DND-41 (cell line): ENCODE measurements around the gene PSEN1.

Source experiments
- EZH2 ChIP-seq: IDR thresholded peaks from 3 replicates; pipeline ENCODE4 v1.6.1; 2012; ENCODE audit warnings: borderline replicate concordance, low read depth, mild to moderate bottlenecking, moderate library complexity, low read length, inconsistent platforms; ENCODE audit not compliant: severe bottlenecking
- TF ChIP-seq, protein P1 (sequence below): IDR thresholded peaks from 2 replicates; pipeline ENCODE4 v1.5.1; 2012; ENCODE audit warnings: borderline replicate concordance, low read length, moderate library complexity, mild to moderate bottlenecking; ENCODE audit not compliant: poor library complexity, severe bottlenecking; ENCODE audit errors: extremely low read depth

DNA sequence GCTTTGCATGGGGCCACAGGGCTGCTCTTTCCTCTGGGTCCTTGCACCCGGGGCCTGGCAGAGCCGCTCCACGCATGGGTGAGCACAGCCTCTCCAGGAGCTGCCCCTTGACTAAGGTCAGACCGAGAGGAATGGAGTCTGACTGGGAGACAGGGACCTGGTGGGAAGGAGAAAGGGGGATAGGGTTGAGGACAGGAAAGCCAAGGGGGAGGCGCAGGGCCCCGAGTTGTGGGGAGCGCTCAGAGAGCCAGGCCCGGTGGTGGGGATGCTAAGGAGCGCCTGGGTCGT, 117.0 kb downstream of the PSEN1 start:
- TF ChIP-seq EZH2, result no peak
- TF ChIP-seq, protein P1, sequence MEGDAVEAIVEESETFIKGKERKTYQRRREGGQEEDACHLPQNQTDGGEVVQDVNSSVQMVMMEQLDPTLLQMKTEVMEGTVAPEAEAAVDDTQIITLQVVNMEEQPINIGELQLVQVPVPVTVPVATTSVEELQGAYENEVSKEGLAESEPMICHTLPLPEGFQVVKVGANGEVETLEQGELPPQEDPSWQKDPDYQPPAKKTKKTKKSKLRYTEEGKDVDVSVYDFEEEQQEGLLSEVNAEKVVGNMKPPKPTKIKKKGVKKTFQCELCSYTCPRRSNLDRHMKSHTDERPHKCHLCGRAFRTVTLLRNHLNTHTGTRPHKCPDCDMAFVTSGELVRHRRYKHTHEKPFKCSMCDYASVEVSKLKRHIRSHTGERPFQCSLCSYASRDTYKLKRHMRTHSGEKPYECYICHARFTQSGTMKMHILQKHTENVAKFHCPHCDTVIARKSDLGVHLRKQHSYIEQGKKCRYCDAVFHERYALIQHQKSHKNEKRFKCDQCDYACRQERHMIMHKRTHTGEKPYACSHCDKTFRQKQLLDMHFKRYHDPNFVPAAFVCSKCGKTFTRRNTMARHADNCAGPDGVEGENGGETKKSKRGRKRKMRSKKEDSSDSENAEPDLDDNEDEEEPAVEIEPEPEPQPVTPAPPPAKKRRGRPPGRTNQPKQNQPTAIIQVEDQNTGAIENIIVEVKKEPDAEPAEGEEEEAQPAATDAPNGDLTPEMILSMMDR, result no peak
